Activated B cell treated with CpG ODN at 0.5 μM for 24 hours (primary cell): Measurements from ENCODE around the gene GRHPR. TPM values are rescaled to one million over a fixed set of nuclear protein-coding genes. Genes with fewer than 3 reads are reported as not detected.

ENCODE experiments used
- ATAC-seq: fragments of 200-7000 bp; cut with Tn5 transposase; one replicate; pipeline ENCODE4 v1.10.0; 2021; ENCODE audit warnings: low read depth, mild to moderate bottlenecking, moderate library complexity
- CTCF ChIA-PET: fragments of 350-600 bp; sonication (Branson Sonifier 250); formaldehyde crosslinking; loops from one replicate; lab custom pipeline; 2021; ENCODE audit warnings: antibody characterized with exemption; lab: Charles Lee
- POLR2A ChIA-PET: fragments of 350-600 bp; sonication (Branson Sonifier 250); formaldehyde crosslinking; loops from one replicate; lab custom pipeline; 2021; ENCODE audit warnings: antibody characterized with exemption; lab: Charles Lee
- DNase-seq: peaks from one replicate; pipeline ENCODE4 v3.0.0; 2022
- H3K27ac Mint-ChIP-seq: one replicate; pipeline ENCODE4 v1.8.0; 2020; ENCODE audit warnings: mixed read lengths
- H3K27me3 Mint-ChIP-seq: one replicate; pipeline ENCODE4 v1.8.0; 2021; ENCODE audit warnings: mixed read lengths
- H3K36me3 Mint-ChIP-seq: one replicate; pipeline ENCODE4 v1.8.0; 2021; ENCODE audit warnings: low read depth, mixed read lengths
- H3K4me1 Mint-ChIP-seq: one replicate; pipeline ENCODE4 v1.8.0; 2021; ENCODE audit warnings: mixed read lengths
- H3K4me3 Mint-ChIP-seq: one replicate; pipeline ENCODE4 v1.8.0; 2020; ENCODE audit warnings: mild to moderate bottlenecking, mixed read lengths
- H3K9me3 Mint-ChIP-seq: one replicate; pipeline ENCODE4 v1.8.0; 2020; ENCODE audit warnings: mixed read lengths
- CTCF ChIP-seq: fragments of 200-600 bp; IDR thresholded peaks from one replicate; pipeline ENCODE4 v1.8.0; 2022; ENCODE audit warnings: antibody characterized with exemption, mild to moderate bottlenecking
- intact Hi-C: fragments of 100-400 bp; cut with micrococcal nuclease; formaldehyde crosslinking; loops from one replicate; pipeline ENCODE4 v1.15.1; 2024
- total RNA-seq: library from RNA; stranded (reverse); gene quantifications from 2 replicates; pipeline ENCODE4 v1.2.3, GENCODE V29; 2022

The GRHPR gene
- total RNA-seq = 315 TPM in 2 replicates

DNA sequence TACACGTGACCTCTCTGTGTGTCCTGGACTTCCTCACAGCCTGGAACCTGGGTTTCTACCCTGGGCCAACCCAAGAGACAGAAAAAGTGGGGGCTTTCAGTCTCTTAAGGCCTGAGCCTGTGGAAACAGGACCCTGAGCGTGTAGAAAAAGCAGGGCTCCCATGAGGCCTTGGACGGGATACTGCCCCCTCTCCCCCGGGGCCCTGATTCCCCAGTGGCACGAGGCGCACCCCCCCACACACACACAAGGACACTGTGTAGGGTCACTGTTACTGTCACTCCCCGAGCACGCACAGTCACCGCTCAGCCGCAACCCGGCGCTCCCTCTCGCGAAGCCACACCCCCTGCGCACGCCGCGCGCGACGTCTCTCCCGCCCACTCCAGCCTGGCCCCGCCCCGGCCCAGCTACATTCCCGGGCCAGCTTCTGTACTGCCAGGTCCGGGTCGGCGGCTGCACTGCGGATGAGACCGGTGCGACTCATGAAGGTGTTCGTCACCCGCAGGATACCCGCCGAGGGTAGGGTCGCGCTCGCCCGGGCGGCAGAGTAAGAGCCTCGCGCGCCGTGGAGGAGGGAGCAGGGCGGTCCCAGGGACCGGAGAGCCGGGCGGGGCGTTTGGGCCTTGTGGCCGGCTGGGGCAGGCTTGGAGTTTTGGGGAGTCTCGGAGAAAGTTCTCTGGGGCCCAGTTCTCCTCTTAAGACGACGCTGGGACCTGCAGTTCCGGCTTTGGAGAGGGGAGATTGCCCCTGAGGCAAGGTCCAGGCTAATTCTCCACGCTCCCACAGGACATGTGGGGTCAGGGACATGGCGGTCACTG, at the start of gene GRHPR:
GRHPR (plus strand) TSS at position 408 of the 816 bp plus-strand sequence; CDS start at position 463, 55 bp downstream.
- intact Hi-C loops = loop anchor here (1.0 to 5.0 kb wide), 5 partner anchors 11 to 550 kb away; partner anchors contain the start of gene POLR1E
- CTCF ChIA-PET = interaction anchor here (1.1 to 2.1 kb wide), 2 partner anchors 11 to 15 kb away, joined by 3 to 9 read pairs; no protein-coding TSS in a partner anchor
- Mint-ChIP-seq H3K36me3 (peaks cover 35% of the 10 kb centered on the region), H3K4me3 (peak within 1 kb of the TSS; percentile 96), H3K27ac (peak within 1 kb of the TSS; percentile 93), H3K4me1 (peaks cover 40% of the 10 kb centered on the region), H3K27me3 (no peaks in the 10 kb centered on the region), H3K9me3 (no peaks in the 10 kb centered on the region)
- no peak for TF ChIP-seq CTCF
- DNase-seq = peak; percentile 90
- POLR2A ChIA-PET = interaction anchor here (0.6 to 4.2 kb wide), 18 partner anchors 10 to 428 kb away, joined by 3 to 55 read pairs (median 4); partner anchors contain the start of genes TOMM5 and ZBTB5
- ATAC-seq = peak; percentile 98

GRCh38 chr9:37372839-37373238, 49.7 kb upstream of the GRHPR start:
- Mint-ChIP-seq H3K27me3 (no peaks in the 10 kb centered on the region), H3K4me3 (peak overlapping the region; percentile 15), H3K9me3 (no peaks in the 10 kb centered on the region), H3K36me3 (peaks cover 2% of the 10 kb centered on the region), H3K27ac (peak overlapping the region; percentile 100), H3K4me1 (peaks cover 93% of the 10 kb centered on the region)
- DNase-seq (no peak), ATAC-seq (no peak)
- ChIA-PET POLR2A (interaction anchor here (0.5 to 17.3 kb wide), 15 partner anchors 13 to 378 kb away, joined by 3 to 975 read pairs (median 11); partner anchors contain the start of genes PAX5, POLR1E and ZBTB5), CTCF (interaction anchor here (1.0 to 10.7 kb wide), 5 partner anchors 25 to 393 kb away, joined by 3 to 103 read pairs (median 6); no protein-coding TSS in a partner anchor)
- TF ChIP-seq CTCF = no peak
- intact Hi-C loops = no loop called here

- DNase-seq (no peak), ATAC-seq (no peak)
- peaks cover 95% of the 10 kb centered on the region for H3K4me1 Mint-ChIP-seq
- intact Hi-C loops = no loop called here
- TF ChIP-seq CTCF = no peak
- POLR2A ChIA-PET = interaction anchor here (0.6 to 17.3 kb wide), 16 partner anchors 12 to 1209 kb away, joined by 3 to 975 read pairs (median 4); partner anchors contain the start of genes PAX5, POLR1E and ZBTB5
- no peaks in the 10 kb centered on the region for H3K27me3 Mint-ChIP-seq
- H3K36me3 Mint-ChIP-seq = peaks cover 2% of the 10 kb centered on the region
- H3K27ac Mint-ChIP-seq = peak overlapping the region; percentile 100
- H3K9me3 Mint-ChIP-seq = no peaks in the 10 kb centered on the region
- H3K4me3 Mint-ChIP-seq = no peak overlapping the region
- CTCF ChIA-PET = interaction anchor here (0.6 to 10.7 kb wide), 8 partner anchors 17 to 393 kb away, joined by 3 to 103 read pairs (median 3); no protein-coding TSS in a partner anchor
These were observed 48.9 kb upstream of the GRHPR start for GRCh38 chr9:37373621-37374020.

GRCh38 chr9:37374892-37375291, 47.6 kb upstream of the GRHPR start:
- DNase-seq (peak; percentile 54), ATAC-seq (peak; percentile 47)
- Mint-ChIP-seq H3K36me3 (no peaks in the 10 kb centered on the region), H3K4me3 (peak overlapping the region; percentile 55), H3K27me3 (no peaks in the 10 kb centered on the region), H3K9me3 (no peaks in the 10 kb centered on the region), H3K4me1 (peaks cover 90% of the 10 kb centered on the region), H3K27ac (peak overlapping the region; percentile 100)
- ChIA-PET CTCF (interaction anchor here (0.7 to 10.7 kb wide), 4 partner anchors 12 to 34 kb away, joined by 3 to 103 read pairs (median 4); no protein-coding TSS in a partner anchor), POLR2A (interaction anchor here (0.6 to 17.3 kb wide), 15 partner anchors 10 to 349 kb away, joined by 3 to 975 read pairs (median 4); partner anchors contain the start of genes PAX5 and ZBTB5)
- TF ChIP-seq CTCF = no peak
- intact Hi-C loops = loop anchor here (1.0 kb wide), 1 partner anchor 47 kb away; the partner anchor contains the start of gene GRHPR
